Activated CD4-positive, alpha-beta T cell treated with anti-CD3 and anti-CD28 coated beads for 36 hours (primary cell): ENCODE results near the gene RNF126. TPM values are rescaled to one million over a fixed set of nuclear protein-coding genes. Genes with fewer than 3 reads are reported as not detected.
"Not testable (repeated sequence)": the region's sequence is repeated elsewhere in the genome, so short reads cannot be mapped to it uniquely, and the experiment has no call there.

Experiments used
- ATAC-seq: fragments of 200-7000 bp; cut with Tn5 transposase; one replicate; pipeline ENCODE4 v1.10.0; 2021; ENCODE audit warnings: mild to moderate bottlenecking, moderate library complexity
- CTCF ChIA-PET: fragments of 350-600 bp; sonication (Branson Sonifier 250); formaldehyde crosslinking; loops from one replicate; lab custom pipeline; 2021; ENCODE audit warnings: antibody characterized with exemption; lab: Charles Lee
- POLR2A ChIA-PET: fragments of 350-600 bp; sonication (Branson Sonifier 250); formaldehyde crosslinking; loops from one replicate; lab custom pipeline; 2021; ENCODE audit warnings: antibody characterized with exemption, inconsistent platforms; lab: Charles Lee
- DNase-seq: peaks from one replicate; pipeline ENCODE4 v3.0.0-alpha.2; 2020
- H3K27ac Mint-ChIP-seq: one replicate; pipeline ENCODE4 v1.8.0; 2021; ENCODE audit warnings: mixed read lengths
- H3K27me3 Mint-ChIP-seq: one replicate; pipeline ENCODE4 v1.8.0; 2021; ENCODE audit warnings: mixed read lengths
- H3K36me3 Mint-ChIP-seq: one replicate; pipeline ENCODE4 v1.8.0; 2021; ENCODE audit warnings: low read depth, mixed read lengths
- H3K4me1 Mint-ChIP-seq: one replicate; pipeline ENCODE4 v1.8.0; 2021; ENCODE audit warnings: mixed read lengths
- H3K4me3 Mint-ChIP-seq: one replicate; pipeline ENCODE4 v1.8.0; 2021; ENCODE audit warnings: mild to moderate bottlenecking, moderate library complexity, mixed read lengths
- H3K9me3 Mint-ChIP-seq: one replicate; pipeline ENCODE4 v1.8.0; 2021; ENCODE audit warnings: low read depth, mixed read lengths
- intact Hi-C, 2 experiments: fragments of 100-400 bp; cut with DNase I in 1 of 2; cut with micrococcal nuclease in 1 of 2; formaldehyde crosslinking; loops; one replicate each; pipeline versions ENCODE4 v1.14.2 to v1.15.1; 2022 to 2024; cut with DNase I, micrococcal nuclease
- total RNA-seq, 2 experiments: library from RNA; stranded (reverse); gene quantifications; one replicate each; pipeline ENCODE4 v1.2.3, GENCODE V29; 2021

RNF126 gene
- total RNA-seq, 2 experiments from 2014 or later = 83.0 to 91.3 TPM

- H3K4me3 Mint-ChIP-seq = peak overlapping the region; percentile 97
- DNase-seq = peak; percentile 70
- H3K27ac Mint-ChIP-seq = peak overlapping the region; percentile 91
- H3K9me3 Mint-ChIP-seq = no peaks in the 10 kb centered on the region
- ATAC-seq = peak; percentile 37
- intact Hi-C loops = loop anchor here (1.0 to 2.0 kb wide), 12 partner anchors 21 to 775 kb away; partner anchors contain the start of genes BSG (in 1 of the 2), CDC34 (in 1 of the 2), DAZAP1 (in 1 of the 2) and HCN2 (in 1 of the 2)
- peaks cover 35% of the 10 kb centered on the region for H3K36me3 Mint-ChIP-seq
- H3K4me1 Mint-ChIP-seq = peaks cover 29% of the 10 kb centered on the region
- ChIA-PET POLR2A (interaction anchor here (0.7 kb wide), 1 partner anchor 9 kb away, joined by 3 read pairs; no protein-coding TSS in a partner anchor), CTCF (interaction anchor here (0.5 kb wide), 1 partner anchor 146 kb away, joined by 3 read pairs; no protein-coding TSS in a partner anchor)
- no peaks in the 10 kb centered on the region for H3K27me3 Mint-ChIP-seq
Measured at GRCh38 chr19:632579-633067, 30.4 kb downstream of the RNF126 start.

GRCh38 chr19:629961-630714 lies 32.9 kb downstream of the RNF126 start:
- Mint-ChIP-seq H3K4me3 (no peak overlapping the region), H3K9me3 (no peaks in the 10 kb centered on the region), H3K4me1 (peaks cover 29% of the 10 kb centered on the region), H3K27ac (no peak overlapping the region), H3K36me3 (peaks cover 45% of the 10 kb centered on the region), H3K27me3 (no peaks in the 10 kb centered on the region)
- intact Hi-C loops = loop anchor here in 1 of 2 experiments (5.0 kb wide), 1 partner anchor 43 kb away; the partner anchor contains the start of gene HCN2
- DNase-seq (no peak), ATAC-seq (no peak)
- POLR2A ChIA-PET = no interaction called here
- CTCF ChIA-PET = no interaction called here

- not testable (repeated sequence) for H3K27me3 Mint-ChIP-seq
Measured at GRCh38 chr19:629515-629914, 33.5 kb downstream of the RNF126 start.

GRCh38 chr19:628168-628567 lies 34.8 kb downstream of the RNF126 start:
- ChIA-PET CTCF (no interaction called here), POLR2A (no interaction called here)
- DNase-seq (peak; percentile 48), ATAC-seq (no peak)
- Mint-ChIP-seq H3K4me3 (no peak overlapping the region), H3K27me3 (no peaks in the 10 kb centered on the region), H3K27ac (no peak overlapping the region), H3K9me3 (no peaks in the 10 kb centered on the region), H3K36me3 (peaks cover 51% of the 10 kb centered on the region), H3K4me1 (peaks cover 20% of the 10 kb centered on the region)
- intact Hi-C loops = loop anchor here in 1 of 2 experiments (5.0 kb wide), 1 partner anchor 41 kb away; the partner anchor contains the start of gene HCN2

More at GRCh38 chr19:629515-629914, 33.5 kb downstream of the RNF126 start:
- H3K9me3 Mint-ChIP-seq, H3K27ac Mint-ChIP-seq, H3K4me3 Mint-ChIP-seq, DNase-seq, ATAC-seq, CTCF ChIA-PET, POLR2A ChIA-PET: not testable (repeated sequence)
- intact Hi-C loops = loop anchor here in 1 of 2 experiments (5.0 kb wide), 1 partner anchor 42 kb away; the partner anchor contains the start of gene HCN2
- H3K36me3 Mint-ChIP-seq = peaks cover 45% of the 10 kb centered on the region
- H3K4me1 Mint-ChIP-seq = peaks cover 29% of the 10 kb centered on the region

- intact Hi-C loops = loop anchor here in 1 of 2 experiments (5.0 kb wide), 1 partner anchor 39 kb away; the partner anchor contains the start of gene HCN2
- ATAC-seq, DNase-seq, H3K27ac Mint-ChIP-seq, H3K27me3 Mint-ChIP-seq, POLR2A ChIA-PET, H3K9me3 Mint-ChIP-seq, H3K4me3 Mint-ChIP-seq: not testable (repeated sequence)
- Mint-ChIP-seq H3K36me3 (peaks cover 45% of the 10 kb centered on the region), H3K4me1 (peaks cover 14% of the 10 kb centered on the region)
- CTCF ChIA-PET = interaction anchor here (0.6 kb wide), 1 partner anchor 103 kb away, joined by 3 read pairs; no protein-coding TSS in a partner anchor
Measured at GRCh38 chr19:626566-626965, 36.4 kb downstream of the RNF126 start.

- DNase-seq (no peak), ATAC-seq (no peak)
- ChIA-PET CTCF (no interaction called here), POLR2A (no interaction called here)
- H3K4me1 Mint-ChIP-seq = peaks cover 8% of the 10 kb centered on the region
- intact Hi-C loops = loop anchor here in 1 of 2 experiments (5.0 kb wide), 1 partner anchor 38 kb away; the partner anchor contains the start of gene HCN2
- H3K27me3 Mint-ChIP-seq = no peaks in the 10 kb centered on the region
- no peak overlapping the region for H3K4me3 Mint-ChIP-seq
- H3K9me3 Mint-ChIP-seq = no peaks in the 10 kb centered on the region
- no peak overlapping the region for H3K27ac Mint-ChIP-seq
- peaks cover 40% of the 10 kb centered on the region for H3K36me3 Mint-ChIP-seq
Measured at GRCh38 chr19:625257-625656, 37.8 kb downstream of the RNF126 start.

- no peak overlapping the region for H3K27ac Mint-ChIP-seq
- intact Hi-C loops = loop anchor here in 1 of 2 experiments (5.0 kb wide), 1 partner anchor 37 kb away; the partner anchor contains the start of gene HCN2
- H3K4me1 Mint-ChIP-seq = peaks cover 4% of the 10 kb centered on the region
- ATAC-seq (no peak), DNase-seq (no peak)
- peaks cover 39% of the 10 kb centered on the region for H3K36me3 Mint-ChIP-seq
- no peak overlapping the region for H3K4me3 Mint-ChIP-seq
- ChIA-PET CTCF (no interaction called here), POLR2A (no interaction called here)
- H3K9me3 Mint-ChIP-seq = no peaks in the 10 kb centered on the region
- H3K27me3 Mint-ChIP-seq = no peaks in the 10 kb centered on the region
Measured at GRCh38 chr19:624433-625109, 38.4 kb downstream of the RNF126 start.

GRCh38 chr19:623974-624373 lies 39.0 kb downstream of the RNF126 start:
- intact Hi-C loops = no loop called here
- Mint-ChIP-seq H3K4me3 (no peak overlapping the region), H3K27ac (no peak overlapping the region), H3K4me1 (peaks cover 2% of the 10 kb centered on the region), H3K9me3 (no peaks in the 10 kb centered on the region), H3K27me3 (no peaks in the 10 kb centered on the region), H3K36me3 (peaks cover 36% of the 10 kb centered on the region)
- DNase-seq (no peak), ATAC-seq (no peak)
- ChIA-PET POLR2A (no interaction called here), CTCF (interaction anchor here (0.6 kb wide), 1 partner anchor 27 kb away, joined by 3 read pairs; no protein-coding TSS in a partner anchor)

GRCh38 chr19:623175-623916 lies 39.7 kb downstream of the RNF126 start:
- Mint-ChIP-seq H3K4me1 (no peaks in the 10 kb centered on the region), H3K9me3 (no peaks in the 10 kb centered on the region), H3K36me3 (peaks cover 35% of the 10 kb centered on the region), H3K4me3 (no peak overlapping the region), H3K27ac (no peak overlapping the region), H3K27me3 (no peaks in the 10 kb centered on the region)
- ChIA-PET POLR2A (no interaction called here), CTCF (interaction anchor here (0.6 kb wide), 1 partner anchor 27 kb away, joined by 3 read pairs; no protein-coding TSS in a partner anchor)
- intact Hi-C loops = no loop called here
- DNase-seq (no peak), ATAC-seq (no peak)

GRCh38 chr19:622666-623065 lies 40.3 kb downstream of the RNF126 start:
- Mint-ChIP-seq H3K27me3 (no peaks in the 10 kb centered on the region), H3K4me1 (no peaks in the 10 kb centered on the region), H3K9me3 (no peaks in the 10 kb centered on the region), H3K36me3 (peaks cover 33% of the 10 kb centered on the region), H3K27ac (no peak overlapping the region), H3K4me3 (no peak overlapping the region)
- ATAC-seq = no peak
- ChIA-PET POLR2A (no interaction called here), CTCF (no interaction called here)
- DNase-seq = no peak
- intact Hi-C loops = no loop called here
